Left ventricle myocardium superior (tissue), 1 donor: Measurements from ENCODE around the gene PTAR1. TPM values are rescaled to one million over a fixed set of nuclear protein-coding genes. Genes with fewer than 3 reads are reported as not detected.

Source experiments
- ATAC-seq: fragments of 200-7000 bp; cut with Tn5 transposase; one replicate; pipeline ENCODE4 v1.9.1; 2020; ENCODE audit warnings: mild to moderate bottlenecking, moderate library complexity
- DNase-seq: peaks from one replicate; pipeline ENCODE4 v3.0.0-alpha.2; 2020
- intact Hi-C: fragments of 100-400 bp; cut with micrococcal nuclease; formaldehyde crosslinking; loops from one replicate; pipeline ENCODE4 v1.11.0; 2022
- total RNA-seq: library from RNA; stranded (reverse); fragmentation: NEBNext Ultra II Directional; extraction: Animal tissue kit (Norgen Biotek cat#: 25700); gene quantifications from one replicate; pipeline ENCODE4 v1.2.1, GENCODE V29; 2021
- donor health status: DM: no; HTN: yes; CAD: no; lungs with severe emphysema.

PTAR1 gene
- total RNA-seq, 1 donor from 2014 or later, result 24.9 TPM

GRCh38 chr9:69757996-69758675, 1.7 kb downstream of the PTAR1 start:
- no peak for DNase-seq
- no peak for ATAC-seq
- intact Hi-C loops, result loop anchor here (10.0 kb wide), 1 partner anchor 83 kb away; the partner anchor contains the start of gene APBA1

GRCh38 chr9:69755205-69755604, 4.6 kb downstream of the PTAR1 start:
- DNase-seq (no peak), ATAC-seq (no peak)
- intact Hi-C loops, result loop anchor here (10.0 kb wide), 1 partner anchor 80 kb away; the partner anchor contains the start of gene APBA1

GRCh38 chr9:69753830-69754229, 6.0 kb downstream of the PTAR1 start:
- ATAC-seq, result no peak
- DNase-seq, result no peak
- intact Hi-C loops, result loop anchor here (10.0 kb wide), 1 partner anchor 79 kb away; the partner anchor contains the start of gene APBA1

GRCh38 chr9:69750085-69750484, 9.7 kb downstream of the PTAR1 start:
- ATAC-seq, result no peak
- intact Hi-C loops, result loop anchor here (10.0 kb wide), 1 partner anchor 75 kb away; the partner anchor contains the start of gene APBA1

GRCh38 chr9:69748304-69748703, 11.5 kb downstream of the PTAR1 start:
- intact Hi-C loops, result no loop called here
- ATAC-seq (no peak), DNase-seq (no peak)

More at GRCh38 chr9:69750085-69750484, 9.7 kb downstream of the PTAR1 start:
- no peak for DNase-seq

- intact Hi-C loops, result no loop called here
- DNase-seq, result no peak
- peak; percentile 58 for ATAC-seq
Observed at GRCh38 chr9:69746859-69747560, 12.8 kb downstream of the PTAR1 start.

GRCh38 chr9:69745716-69746437, 13.9 kb downstream of the PTAR1 start:
- intact Hi-C loops, result no loop called here
- ATAC-seq (no peak), DNase-seq (no peak)

GRCh38 chr9:69744688-69745380, 15.0 kb downstream of the PTAR1 start:
- ATAC-seq, result no peak
- intact Hi-C loops, result no loop called here
- DNase-seq, result no peak

GRCh38 chr9:69743930-69744329, 15.9 kb downstream of the PTAR1 start:
- DNase-seq (no peak), ATAC-seq (no peak)
- intact Hi-C loops, result no loop called here

- ATAC-seq (no peak), DNase-seq (no peak)
- intact Hi-C loops, result no loop called here
Observed at GRCh38 chr9:69740872-69741505, 18.8 kb downstream of the PTAR1 start.

GRCh38 chr9:69731348-69731747, 28.5 kb downstream of the PTAR1 start:
- ATAC-seq, result no peak

GRCh38 chr9:69719983-69720382, 39.8 kb downstream of the PTAR1 start:
- intact Hi-C loops, result no loop called here
- DNase-seq (no peak), ATAC-seq (no peak)

More at GRCh38 chr9:69731348-69731747, 28.5 kb downstream of the PTAR1 start:
- intact Hi-C loops, result no loop called here
- no peak for DNase-seq

- DNase-seq (no peak), ATAC-seq (no peak)
- intact Hi-C loops, result no loop called here
Observed at GRCh38 chr9:69719367-69719766, 40.4 kb downstream of the PTAR1 start.

GRCh38 chr9:69718218-69718617, 41.6 kb downstream of the PTAR1 start:
- no peak for ATAC-seq
- intact Hi-C loops, result no loop called here
- DNase-seq, result no peak

GRCh38 chr9:69715825-69716224, 44.0 kb downstream of the PTAR1 start:
- ATAC-seq, result no peak
- DNase-seq, result no peak
- intact Hi-C loops, result no loop called here

- ATAC-seq, result no peak
- DNase-seq, result no peak
- intact Hi-C loops, result no loop called here
Observed at GRCh38 chr9:69715096-69715495, 44.7 kb downstream of the PTAR1 start.

GRCh38 chr9:69697475-69697874, 62.3 kb downstream of the PTAR1 start:
- intact Hi-C loops, result no loop called here

GRCh38 chr9:69696802-69697201, 63.0 kb downstream of the PTAR1 start:
- ATAC-seq, result no peak
- no peak for DNase-seq
- intact Hi-C loops, result no loop called here

More at GRCh38 chr9:69697475-69697874, 62.3 kb downstream of the PTAR1 start:
- no peak for DNase-seq
- no peak for ATAC-seq

- DNase-seq, result no peak
- no peak for ATAC-seq
- intact Hi-C loops, result no loop called here
Observed at GRCh38 chr9:69689991-69690538, 69.7 kb downstream of the PTAR1 start.
